Sigmoid colon (tissue), 4 donors: ENCODE data around the gene TAF11L12.
"Not testable (repeated sequence)": the region's sequence is repeated elsewhere in the genome, so short reads cannot be mapped to it uniquely, and the experiment has no call there.

Experiments
- CTCF ChIP-seq, 4 experiments: fragments of 450-650 bp in 3 of 4; fragments of 200-600 bp in 1 of 4; IDR thresholded peaks; one replicate each; pipeline ENCODE4 v1.5.1; 2016 to 2019; ENCODE audit warnings: antibody characterized with exemption in 4 of 4, mild to moderate bottlenecking in 3 of 4, moderate library complexity in 2 of 4
- POLR2AphosphoS5 ChIP-seq, 4 donors: sonication (generic); formaldehyde crosslinking; IDR thresholded peaks; one replicate each; pipeline ENCODE4 v1.6.1; 2017; ENCODE audit warnings: antibody characterized with exemption in 4 of 4

DNA sequence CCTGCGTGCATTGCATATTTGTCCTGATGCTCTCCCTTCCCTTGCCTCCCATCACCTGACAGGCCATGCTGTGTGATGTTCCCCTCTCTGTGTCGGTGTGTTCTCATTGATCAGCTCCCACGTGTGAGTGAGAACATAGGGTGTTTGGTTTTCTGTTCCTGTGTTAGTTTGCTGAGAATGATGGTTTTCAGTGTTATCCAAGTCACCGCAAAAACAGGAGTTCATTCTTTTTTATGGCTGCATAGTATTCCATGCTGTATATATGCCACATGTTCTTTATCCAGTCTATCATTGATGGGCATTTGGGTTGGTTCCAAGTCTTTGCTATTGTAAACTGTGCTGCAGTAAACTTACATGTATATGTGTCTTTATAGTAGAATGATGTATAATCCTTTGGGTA lies 2.7 kb upstream of the TAF11L12 start:
- not testable (repeated sequence) for TF ChIP-seq CTCF, POLR2AphosphoS5 (IDR thresholded peaks at IDR 0.05)
